Measurements from ENCODE around the gene TRAPPC6A.
A peak's percentile ranks its signal among the peaks of the same experiment; 100 is the strongest.

TRAPPC6A gene

GRCh38 chr19:45184115-45184514, 6.1 kb upstream of the TRAPPC6A start:
- DNase-seq, result no peak

GRCh38 chr19:45182758-45183157, 4.7 kb upstream of the TRAPPC6A start:
- DNase-seq, result no peak

GRCh38 chr19:45180936-45181335, 2.9 kb upstream of the TRAPPC6A start:
- DNase-seq, result no peak

GRCh38 chr19:45179892-45180370, 1.9 kb upstream of the TRAPPC6A start:
- DNase-seq, result no peak

GRCh38 chr19:45179072-45179891, 1.2 kb upstream of the TRAPPC6A start:
- peak; percentile 26 to 76 (median 50) for DNase-seq

GRCh38 chr19:45178262-45179071, 430 bp upstream of the TRAPPC6A start, which contains the start of gene BLOC1S3:
Gene BLOC1S3, plus strand, starts transcription at chr19:45178784. Its CDS starts 513 bp downstream, at chr19:45179297.
- DNase-seq, result peak; percentile 99 to 100 (median 100)

GRCh38 chr19:45175515-45176345, 2.3 kb downstream of the TRAPPC6A start:
- DNase-seq, result peak in 1 of 3 experiments; percentile 54

- DNase-seq, result no peak
Observed at GRCh38 chr19:45173816-45174215, 4.2 kb downstream of the TRAPPC6A start.

- no peak for DNase-seq
Observed at GRCh38 chr19:45172611-45173208, 5.3 kb downstream of the TRAPPC6A start.

GRCh38 chr19:45172173-45172572, 5.9 kb downstream of the TRAPPC6A start:
- DNase-seq, result peak in 2 of 3 experiments; percentile 28 to 50

GRCh38 chr19:45171211-45171623, 6.8 kb downstream of the TRAPPC6A start:
- DNase-seq, result no peak

GRCh38 chr19:45170146-45171106, 7.6 kb downstream of the TRAPPC6A start:
- DNase-seq, result no peak

GRCh38 chr19:45169602-45170001, 8.4 kb downstream of the TRAPPC6A start:
- DNase-seq, result no peak

GRCh38 chr19:45168767-45169351, 9.2 kb downstream of the TRAPPC6A start:
- peak; percentile 14 to 28 (median 25) for DNase-seq

GRCh38 chr19:45166723-45167252, 11.2 kb downstream of the TRAPPC6A start:
- DNase-seq, result peak; percentile 64 to 83 (median 77)

GRCh38 chr19:45164577-45165335, 13.3 kb downstream of the TRAPPC6A start:
- peak in 1 of 3 experiments; percentile 23 for DNase-seq

- no peak for DNase-seq
Observed at GRCh38 chr19:45163751-45164460, 14.1 kb downstream of the TRAPPC6A start.

- no peak for DNase-seq
Observed at GRCh38 chr19:45163156-45163555, 14.9 kb downstream of the TRAPPC6A start.

All from NCI-H1417 (cell line).